ENCODE data around the gene RRBP1. TPM values are rescaled to one million over a fixed set of nuclear protein-coding genes. Genes with fewer than 3 reads are reported as not detected.

RRBP1 gene
- 144 TPM for total RNA-seq

GRCh38 chr20:17682103-17682888 is at the start of gene RRBP1:
Gene RRBP1, minus strand, starts transcription at chr20:17682242. Its CDS starts 21,735 bp downstream, at chr20:17660507.
- DNase-seq: peak; percentile 99

- DNase-seq: no peak
Observed at GRCh38 chr20:17731233-17731632, 49.2 kb upstream of the RRBP1 start.

- no peak for DNase-seq
Observed at GRCh38 chr20:17730071-17730470, 48.0 kb upstream of the RRBP1 start.

GRCh38 chr20:17728074-17728473 is 46.0 kb upstream of the RRBP1 start:
- DNase-seq: no peak

- no peak for DNase-seq
Observed at GRCh38 chr20:17727351-17727750, 45.3 kb upstream of the RRBP1 start.

- no peak for DNase-seq
Observed at GRCh38 chr20:17726902-17727301, 44.9 kb upstream of the RRBP1 start.

GRCh38 chr20:17725094-17725835 is 43.2 kb upstream of the RRBP1 start:
- peak; percentile 65 for DNase-seq

GRCh38 chr20:17723301-17723691 is 41.3 kb upstream of the RRBP1 start:
- DNase-seq: no peak

- DNase-seq: no peak
Observed at GRCh38 chr20:17722493-17723300, 40.7 kb upstream of the RRBP1 start.

GRCh38 chr20:17721802-17722486 is 39.9 kb upstream of the RRBP1 start:
- DNase-seq: no peak

- DNase-seq: no peak
Observed at GRCh38 chr20:17720755-17721154, 38.7 kb upstream of the RRBP1 start.

- DNase-seq: no peak
Observed at GRCh38 chr20:17716331-17716730, 34.3 kb upstream of the RRBP1 start.

- no peak for DNase-seq
Observed at GRCh38 chr20:17715075-17715474, 33.0 kb upstream of the RRBP1 start.

GRCh38 chr20:17714597-17714996 is 32.6 kb upstream of the RRBP1 start:
- DNase-seq: no peak

GRCh38 chr20:17712708-17713107 is 30.7 kb upstream of the RRBP1 start:
- DNase-seq: no peak

GRCh38 chr20:17712201-17712600 is 30.2 kb upstream of the RRBP1 start:
- no peak for DNase-seq

- DNase-seq: no peak
Observed at GRCh38 chr20:17711267-17711627, 29.2 kb upstream of the RRBP1 start.

- no peak for DNase-seq
Observed at GRCh38 chr20:17710379-17711266, 28.6 kb upstream of the RRBP1 start.

GRCh38 chr20:17709361-17710293 is 27.6 kb upstream of the RRBP1 start:
- no peak for DNase-seq
